SK-N-SH (cell line): ENCODE data around the gene TMEM88.

Source experiments
- EP300 ChIP-seq, 2 experiments: IDR thresholded peaks; 2 replicates each; pipeline versions ENCODE4 v1.4.0 to v1.6.1; 2012; ENCODE audit warnings: borderline replicate concordance in 1 of 2, low read depth in 1 of 2, low read length in 1 of 2
- EZH2phosphoT487 ChIP-seq: fragments of 200-600 bp; sonication (generic); IDR thresholded peaks from 2 replicates; pipeline ENCODE4 v1.6.1; 2017; ENCODE audit warnings: low read depth, mixed run types, mild to moderate bottlenecking, antibody characterized with exemption, moderate library complexity, borderline replicate concordance
- GATA2 ChIP-seq: sonication (generic); formaldehyde crosslinking; IDR thresholded peaks from 2 replicates; pipeline ENCODE4 v1.5.0; 2020; ENCODE audit warnings: mild to moderate bottlenecking, missing genetic modification reagents
- NFIC ChIP-seq: IDR thresholded peaks from 2 replicates; pipeline ENCODE4 v1.4.0; 2012; ENCODE audit warnings: borderline replicate concordance
- NRF1 ChIP-seq: IDR thresholded peaks from 2 replicates; pipeline ENCODE4 v1.6.1; 2012; ENCODE audit warnings: low read depth, mild to moderate bottlenecking, low read length
- POLR2AphosphoS5 ChIP-seq: IDR thresholded peaks from 2 replicates; pipeline ENCODE4 v1.6.1; 2012; ENCODE audit warnings: low read depth, low read length
- RCOR1 ChIP-seq: fragments of 150-350 bp; IDR thresholded peaks from 2 replicates; pipeline ENCODE4 v1.6.1; 2017; ENCODE audit warnings: antibody characterized with exemption, low read length
- SMC3 ChIP-seq: IDR thresholded peaks from 2 replicates; pipeline ENCODE4 v1.6.1; 2012; ENCODE audit warnings: low read depth, low read length, improper control_type of control experiment
- TF ChIP-seq, protein P1 (sequence below): fragments of 200-600 bp; sonication (generic); IDR thresholded peaks from 2 replicates; pipeline ENCODE4 v1.6.1; 2017; ENCODE audit warnings: antibody characterized with exemption, mild to moderate bottlenecking, moderate library complexity
- TF ChIP-seq, protein P2 (sequence below): IDR thresholded peaks from 2 replicates; pipeline ENCODE4 v1.4.0; 2012; ENCODE audit warnings: low read depth, borderline replicate concordance

DNA sequence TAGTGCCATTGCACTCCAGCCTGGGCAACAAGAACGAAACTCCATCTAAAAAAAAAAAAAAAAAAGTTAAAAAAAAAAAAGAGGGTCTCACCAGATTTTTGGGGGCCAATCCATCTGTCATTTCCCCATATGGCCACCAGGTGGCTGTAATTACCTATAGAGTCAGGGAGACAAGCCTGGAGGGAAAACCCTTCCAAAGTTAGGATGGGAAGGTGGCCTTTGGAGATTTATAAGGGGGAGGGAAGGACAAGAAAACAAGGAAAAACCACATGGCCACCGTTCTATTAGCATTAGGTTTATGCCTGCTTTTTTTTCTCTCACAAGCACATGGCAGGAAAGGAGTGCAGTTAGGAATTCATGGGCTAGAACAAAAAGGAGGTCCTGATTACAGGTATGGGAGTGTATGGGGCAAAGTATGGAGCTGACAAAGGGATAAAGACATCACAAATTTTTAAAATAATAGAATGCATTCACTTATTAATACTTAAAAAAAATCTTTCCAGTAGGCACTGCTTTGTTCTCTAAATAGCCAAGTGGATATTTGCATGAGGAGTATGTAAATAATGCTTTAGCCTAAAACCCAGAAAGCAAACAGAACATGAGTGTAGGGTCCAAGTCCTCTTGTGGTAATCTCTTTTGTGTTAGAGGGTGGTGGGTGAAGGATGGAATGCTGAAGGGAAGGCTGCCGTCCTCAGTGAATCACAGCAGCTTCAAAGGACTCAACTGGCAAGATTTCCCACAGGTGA is 8.0 kb downstream of the TMEM88 start:
- TF ChIP-seq, protein P1, sequence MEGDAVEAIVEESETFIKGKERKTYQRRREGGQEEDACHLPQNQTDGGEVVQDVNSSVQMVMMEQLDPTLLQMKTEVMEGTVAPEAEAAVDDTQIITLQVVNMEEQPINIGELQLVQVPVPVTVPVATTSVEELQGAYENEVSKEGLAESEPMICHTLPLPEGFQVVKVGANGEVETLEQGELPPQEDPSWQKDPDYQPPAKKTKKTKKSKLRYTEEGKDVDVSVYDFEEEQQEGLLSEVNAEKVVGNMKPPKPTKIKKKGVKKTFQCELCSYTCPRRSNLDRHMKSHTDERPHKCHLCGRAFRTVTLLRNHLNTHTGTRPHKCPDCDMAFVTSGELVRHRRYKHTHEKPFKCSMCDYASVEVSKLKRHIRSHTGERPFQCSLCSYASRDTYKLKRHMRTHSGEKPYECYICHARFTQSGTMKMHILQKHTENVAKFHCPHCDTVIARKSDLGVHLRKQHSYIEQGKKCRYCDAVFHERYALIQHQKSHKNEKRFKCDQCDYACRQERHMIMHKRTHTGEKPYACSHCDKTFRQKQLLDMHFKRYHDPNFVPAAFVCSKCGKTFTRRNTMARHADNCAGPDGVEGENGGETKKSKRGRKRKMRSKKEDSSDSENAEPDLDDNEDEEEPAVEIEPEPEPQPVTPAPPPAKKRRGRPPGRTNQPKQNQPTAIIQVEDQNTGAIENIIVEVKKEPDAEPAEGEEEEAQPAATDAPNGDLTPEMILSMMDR: peak; percentile 87
- no peak for TF ChIP-seq POLR2AphosphoS5
- TF ChIP-seq RCOR1: no peak
- no peak for TF ChIP-seq NFIC
- TF ChIP-seq EZH2phosphoT487: no peak
- peak; percentile 84 for TF ChIP-seq SMC3
- no peak for TF ChIP-seq EP300 (IDR thresholded peaks at IDR 0.05; ENCODE audit: borderline replicate concordance in 1 of 2, low read depth in 1 of 2, low read length in 1 of 2)
- TF ChIP-seq, protein P2, sequence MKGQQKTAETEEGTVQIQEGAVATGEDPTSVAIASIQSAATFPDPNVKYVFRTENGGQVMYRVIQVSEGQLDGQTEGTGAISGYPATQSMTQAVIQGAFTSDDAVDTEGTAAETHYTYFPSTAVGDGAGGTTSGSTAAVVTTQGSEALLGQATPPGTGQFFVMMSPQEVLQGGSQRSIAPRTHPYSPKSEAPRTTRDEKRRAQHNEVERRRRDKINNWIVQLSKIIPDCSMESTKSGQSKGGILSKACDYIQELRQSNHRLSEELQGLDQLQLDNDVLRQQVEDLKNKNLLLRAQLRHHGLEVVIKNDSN: no peak
- no peak for TF ChIP-seq GATA2 (CRISPR knock-in tag)
- no peak for TF ChIP-seq NRF1
